GM11168 (cell line): ENCODE results near the gene TESMIN.

Experiments
- in situ Hi-C: fragments of 300-500 bp; cut with MboI; formaldehyde crosslinking; loops from one replicate; pipeline ENCODE4 v1.12.0; 2022; ENCODE audit warnings: low sequenced_read_pairs; ENCODE audit not compliant: unreplicated experiment

Gene TESMIN

GRCh38 chr11:68686486-68686885 lies 64.8 kb downstream of the TESMIN start:
- in situ Hi-C loops, result no loop called here

- in situ Hi-C loops, result no loop called here
Observed at GRCh38 chr11:68685656-68686380, 65.5 kb downstream of the TESMIN start.

- in situ Hi-C loops, result no loop called here
Observed at GRCh38 chr11:68684385-68685356, 66.6 kb downstream of the TESMIN start, which contains the start of gene GAL. TSS of gene GAL (plus strand) at chr11:68684544. CDS start at chr11:68684924, 380 bp downstream.

GRCh38 chr11:68683536-68684384 lies 67.6 kb downstream of the TESMIN start:
- in situ Hi-C loops, result no loop called here

- in situ Hi-C loops, result no loop called here
Observed at GRCh38 chr11:68683121-68683520, 68.2 kb downstream of the TESMIN start.

GRCh38 chr11:68682531-68682961 lies 68.8 kb downstream of the TESMIN start:
- in situ Hi-C loops, result no loop called here

GRCh38 chr11:68680541-68681231 lies 70.6 kb downstream of the TESMIN start:
- in situ Hi-C loops, result no loop called here

- in situ Hi-C loops, result no loop called here
Observed at GRCh38 chr11:68678031-68678441, 73.3 kb downstream of the TESMIN start.

- in situ Hi-C loops, result no loop called here
Observed at GRCh38 chr11:68677432-68677831, 73.9 kb downstream of the TESMIN start.

GRCh38 chr11:68674461-68674860 lies 76.9 kb downstream of the TESMIN start:
- in situ Hi-C loops, result no loop called here

- in situ Hi-C loops, result no loop called here
Observed at GRCh38 chr11:68673991-68674390, 77.3 kb downstream of the TESMIN start.

GRCh38 chr11:68673306-68673945 lies 77.9 kb downstream of the TESMIN start:
- in situ Hi-C loops, result no loop called here

GRCh38 chr11:68670208-68670992 lies 80.9 kb downstream of the TESMIN start:
- in situ Hi-C loops, result no loop called here

GRCh38 chr11:68669301-68670090 lies 81.8 kb downstream of the TESMIN start:
- in situ Hi-C loops, result no loop called here

- in situ Hi-C loops, result no loop called here
Observed at GRCh38 chr11:68667511-68668500, 83.5 kb downstream of the TESMIN start.

- in situ Hi-C loops, result no loop called here
Observed at GRCh38 chr11:68666849-68667248, 84.5 kb downstream of the TESMIN start.
